ENCODE results near the gene SEZ6.
A peak's percentile ranks its signal among the peaks of the same experiment; 100 is the strongest.

The SEZ6 gene

DNA sequence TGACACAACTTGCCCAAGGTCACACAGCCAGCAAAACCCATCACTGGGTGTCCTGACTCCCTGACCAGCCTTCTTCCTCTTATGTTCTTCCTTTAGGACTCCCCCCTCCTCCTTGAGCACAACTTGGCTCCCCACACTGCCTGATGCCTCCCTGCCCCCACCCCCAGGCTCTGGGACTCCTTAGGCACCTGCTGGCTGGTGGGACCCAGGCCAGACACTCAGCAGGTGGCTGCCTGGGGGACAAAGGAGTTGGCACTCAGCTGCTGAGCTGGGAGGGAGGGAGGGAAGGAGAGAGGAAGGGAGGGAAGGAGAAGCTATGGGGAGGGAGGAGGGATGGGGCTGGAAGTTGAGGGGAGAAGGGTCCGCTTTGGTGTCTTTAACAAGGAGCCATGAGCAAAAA, 8.0 kb downstream of the SEZ6 start:
- DNase-seq, result no peak

DNA sequence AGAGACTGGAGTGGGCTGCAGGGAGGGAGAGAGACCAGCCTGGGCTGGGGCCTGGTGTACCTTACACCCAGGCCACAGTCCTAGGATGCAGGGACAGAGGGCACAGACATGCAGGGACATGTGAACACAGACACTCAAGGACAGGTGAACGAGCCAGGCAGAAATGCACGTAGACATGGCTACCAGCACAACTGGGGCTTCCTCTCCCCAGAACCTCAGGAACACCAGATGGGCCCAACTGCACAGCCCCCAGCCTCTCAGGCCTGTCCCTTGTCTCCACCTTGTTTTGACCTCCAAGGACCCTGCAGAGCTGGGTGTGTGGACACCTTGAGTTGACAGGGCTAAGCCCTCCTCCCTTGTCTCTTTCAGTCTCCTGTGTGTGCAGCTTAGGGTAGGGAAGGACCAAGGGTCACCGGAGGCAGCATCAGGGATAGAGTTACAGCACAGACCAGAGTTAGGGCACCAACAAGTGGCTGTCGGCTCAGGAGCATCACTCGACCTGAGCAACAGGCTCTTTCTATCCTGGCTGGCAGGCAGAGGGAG, 9.2 kb downstream of the SEZ6 start:
- no peak for DNase-seq

DNA sequence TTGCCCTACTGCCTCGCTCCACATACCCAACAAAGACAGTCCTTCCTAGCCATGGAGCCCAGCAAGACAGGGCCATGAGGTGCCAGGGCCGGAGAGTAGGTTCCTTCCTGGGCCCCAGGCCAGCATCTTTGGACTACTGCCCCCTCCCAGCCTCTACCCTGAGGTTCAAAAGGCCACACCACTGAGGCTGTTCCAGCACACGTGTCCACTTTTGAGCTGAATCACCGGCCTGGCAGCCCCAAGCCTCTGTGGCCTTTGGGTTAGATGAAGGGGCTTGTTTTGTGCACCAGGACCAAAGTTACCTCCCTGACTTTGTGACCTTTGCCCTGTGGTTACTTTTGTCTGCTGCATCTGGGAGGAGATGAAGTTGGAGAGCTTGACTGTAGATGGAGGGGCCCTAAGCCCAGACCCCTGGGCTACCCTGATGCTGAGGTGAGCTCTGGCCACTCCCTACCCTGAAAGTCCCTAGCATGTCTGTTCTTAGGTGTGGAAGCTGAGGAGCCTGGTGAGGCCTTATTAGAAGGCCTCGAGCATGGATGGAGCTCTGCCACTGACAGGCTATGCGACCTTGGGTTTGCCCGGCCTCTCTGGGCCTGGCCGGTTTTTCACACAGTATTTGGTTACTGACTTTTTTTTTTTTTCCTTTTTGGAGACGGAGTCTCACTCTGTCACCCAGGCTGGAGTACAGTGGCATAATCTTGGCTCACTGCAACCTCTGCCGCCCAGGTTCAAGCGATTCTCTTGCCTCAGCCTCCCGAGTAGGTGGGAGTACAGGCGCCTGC, 12.0 kb downstream of the SEZ6 start:
- no peak for DNase-seq

DNA sequence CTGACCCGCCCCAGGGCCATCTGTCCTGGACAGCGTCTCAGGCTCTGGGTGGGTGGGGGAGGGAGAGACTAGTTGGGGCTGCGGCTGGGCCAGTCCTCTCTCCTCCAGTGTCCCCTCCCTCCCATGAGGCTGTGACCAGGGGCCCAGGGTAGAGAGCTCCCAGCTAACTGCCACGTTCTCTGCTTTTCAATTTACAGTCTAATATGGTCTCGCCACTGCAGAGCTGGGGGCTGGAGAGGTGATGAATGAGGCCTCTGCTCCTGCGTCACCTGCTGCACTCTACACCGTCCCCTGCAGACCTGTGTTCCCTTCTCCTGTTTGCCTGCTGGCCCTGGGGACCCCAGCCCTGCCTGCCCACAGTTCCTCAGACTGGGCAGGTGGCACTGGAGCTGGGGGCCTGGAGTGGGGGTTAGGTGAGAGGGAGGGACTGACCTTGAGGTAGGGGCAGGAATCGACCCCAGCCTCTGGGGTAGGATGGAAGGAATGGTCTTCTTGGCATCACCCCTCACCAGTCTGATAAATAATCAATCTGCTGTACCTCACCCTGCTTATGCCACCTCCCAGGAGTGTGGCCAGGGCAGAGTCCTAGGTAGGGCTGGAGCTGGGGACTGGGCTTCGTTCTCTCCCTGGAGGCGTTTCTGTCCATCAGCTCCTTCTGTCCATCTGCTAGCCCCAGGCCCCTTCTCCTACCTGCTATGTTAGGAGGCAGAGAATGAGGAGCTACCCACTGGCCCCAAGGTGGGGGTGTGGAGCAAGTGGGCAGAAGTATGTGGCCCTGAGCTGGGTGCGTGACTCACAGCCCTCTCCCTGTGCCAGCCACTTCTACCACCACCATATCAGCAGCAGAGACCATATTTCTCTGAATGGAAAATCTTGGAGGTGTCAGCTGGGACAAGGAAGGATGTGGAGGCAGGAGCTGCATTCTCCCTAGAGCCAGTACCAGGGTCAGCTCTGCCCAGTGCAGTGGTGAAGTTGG, 12.9 kb downstream of the SEZ6 start:
- DNase-seq, result no peak

DNA sequence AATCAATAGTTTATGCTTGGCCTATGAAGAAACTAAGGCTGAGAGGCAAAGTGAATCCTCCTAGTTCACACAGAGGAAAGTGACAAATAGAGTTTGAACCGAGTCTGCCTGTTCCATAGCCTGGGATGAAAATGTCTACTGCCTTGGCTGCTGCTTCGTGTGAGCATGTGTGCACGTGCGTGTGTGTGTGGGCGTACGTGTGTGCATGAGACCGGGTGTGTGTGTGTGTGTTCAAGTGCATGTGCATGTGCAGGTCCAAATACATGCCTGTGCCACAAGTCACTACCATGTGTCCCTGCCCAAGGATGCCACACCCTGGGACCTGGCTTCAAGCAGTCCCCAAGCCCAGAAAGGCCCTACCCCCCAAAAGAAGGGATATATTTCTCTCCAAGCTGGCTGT, 13.6 kb downstream of the SEZ6 start:
- DNase-seq, result no peak

DNA sequence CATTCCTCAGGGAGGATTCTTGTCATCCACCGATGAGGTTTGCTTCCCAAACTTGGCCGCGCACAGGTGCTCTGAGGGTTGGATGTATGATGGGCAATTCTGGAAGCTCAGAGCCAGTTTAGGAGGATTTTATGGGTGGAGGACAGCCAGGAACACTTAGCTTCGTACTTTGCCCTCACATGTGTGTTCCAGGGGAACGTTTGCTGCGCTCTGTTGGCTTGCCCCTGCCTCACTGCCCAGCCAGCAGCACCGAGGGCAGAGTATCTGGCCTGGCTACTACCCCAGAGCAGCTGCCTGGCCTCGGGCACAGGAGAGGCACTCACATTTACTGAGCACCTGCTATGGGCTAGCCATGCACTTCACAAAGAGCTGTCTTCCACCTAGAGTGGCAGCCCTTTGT, 14.1 kb downstream of the SEZ6 start:
- no peak for DNase-seq

DNA sequence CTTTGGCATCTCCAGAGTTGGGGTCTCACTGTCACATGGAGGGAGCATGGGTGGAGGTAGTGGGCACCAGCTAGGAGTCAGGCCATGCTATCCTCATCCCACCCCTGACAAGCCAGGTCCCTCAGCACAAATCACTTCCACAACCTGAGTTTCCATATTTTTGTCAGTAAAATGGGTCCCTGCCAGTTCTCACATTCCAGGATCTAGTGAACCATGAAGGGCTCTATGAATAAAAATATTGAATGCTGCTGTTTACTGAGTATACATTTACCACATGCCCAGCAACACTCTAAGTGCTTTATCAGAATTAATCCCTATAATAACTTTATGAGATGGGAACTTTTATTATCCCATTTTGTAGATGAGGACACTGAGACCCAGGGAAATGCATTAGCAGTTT, 16.8 kb downstream of the SEZ6 start:
- no peak for DNase-seq

DNA sequence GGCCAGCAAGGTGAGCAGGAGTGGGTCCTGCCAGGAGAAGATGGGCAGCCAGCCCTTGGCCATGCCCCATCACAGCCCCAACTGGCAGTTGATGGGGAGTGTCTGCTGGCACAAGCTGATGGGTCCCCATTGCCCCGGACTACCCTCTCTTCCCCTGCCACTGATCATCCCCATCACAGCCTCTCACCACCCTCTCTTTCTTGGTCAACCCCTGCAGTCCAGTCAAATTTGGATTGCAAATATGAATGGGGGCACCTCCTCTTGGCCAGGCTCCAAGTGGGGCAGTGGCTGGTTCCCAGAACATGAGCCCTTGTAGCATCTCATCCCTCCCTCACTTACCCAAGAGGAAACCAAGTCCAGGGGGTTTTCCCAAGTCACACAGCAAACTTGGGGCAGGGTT, 17.4 kb downstream of the SEZ6 start:
- no peak for DNase-seq

DNA sequence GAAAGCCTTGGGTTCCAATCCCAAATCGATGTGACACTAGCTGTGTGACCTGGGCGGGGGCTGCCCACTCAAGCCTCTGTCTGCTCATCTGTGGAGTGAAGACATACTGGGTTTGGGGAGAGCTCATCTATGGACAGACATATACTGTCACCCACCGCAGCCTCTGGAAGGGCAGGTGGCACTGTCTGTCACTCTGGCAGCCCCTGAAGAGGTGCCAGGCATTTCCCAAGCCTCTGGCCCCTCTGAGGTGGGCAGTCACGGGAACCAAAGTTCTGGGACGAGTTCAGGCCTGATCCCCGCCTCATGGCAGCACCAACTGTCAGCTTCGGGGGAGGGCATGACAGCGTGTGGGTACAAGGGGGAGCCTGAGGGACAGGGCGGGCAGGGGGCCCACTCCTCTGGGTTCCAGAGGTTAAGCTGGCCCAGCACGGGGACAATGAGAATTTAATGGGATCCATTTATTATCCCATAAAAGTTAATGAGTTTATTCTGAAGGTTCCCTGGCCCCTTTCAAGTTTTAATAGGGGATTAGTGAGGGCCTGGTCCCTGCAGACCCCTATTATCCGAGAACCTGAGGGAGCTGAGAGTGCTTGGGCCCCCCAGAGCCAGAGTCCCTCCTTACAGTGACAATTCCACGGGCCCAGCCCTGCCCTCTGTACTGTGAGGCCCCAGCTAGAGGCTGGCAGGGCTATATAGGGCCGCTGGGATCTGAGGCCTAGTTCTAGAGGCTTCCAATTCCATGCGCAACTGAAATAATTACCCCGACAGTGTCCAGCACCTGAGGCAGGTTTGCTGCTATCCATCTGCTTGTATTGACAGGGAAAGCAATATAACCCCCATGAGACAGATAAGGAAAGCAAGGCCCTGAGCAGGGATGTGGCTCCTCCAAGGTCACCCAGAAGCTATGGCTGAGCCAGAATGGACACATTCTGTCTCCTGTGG, 18.8 kb downstream of the SEZ6 start:
- no peak for DNase-seq

DNA sequence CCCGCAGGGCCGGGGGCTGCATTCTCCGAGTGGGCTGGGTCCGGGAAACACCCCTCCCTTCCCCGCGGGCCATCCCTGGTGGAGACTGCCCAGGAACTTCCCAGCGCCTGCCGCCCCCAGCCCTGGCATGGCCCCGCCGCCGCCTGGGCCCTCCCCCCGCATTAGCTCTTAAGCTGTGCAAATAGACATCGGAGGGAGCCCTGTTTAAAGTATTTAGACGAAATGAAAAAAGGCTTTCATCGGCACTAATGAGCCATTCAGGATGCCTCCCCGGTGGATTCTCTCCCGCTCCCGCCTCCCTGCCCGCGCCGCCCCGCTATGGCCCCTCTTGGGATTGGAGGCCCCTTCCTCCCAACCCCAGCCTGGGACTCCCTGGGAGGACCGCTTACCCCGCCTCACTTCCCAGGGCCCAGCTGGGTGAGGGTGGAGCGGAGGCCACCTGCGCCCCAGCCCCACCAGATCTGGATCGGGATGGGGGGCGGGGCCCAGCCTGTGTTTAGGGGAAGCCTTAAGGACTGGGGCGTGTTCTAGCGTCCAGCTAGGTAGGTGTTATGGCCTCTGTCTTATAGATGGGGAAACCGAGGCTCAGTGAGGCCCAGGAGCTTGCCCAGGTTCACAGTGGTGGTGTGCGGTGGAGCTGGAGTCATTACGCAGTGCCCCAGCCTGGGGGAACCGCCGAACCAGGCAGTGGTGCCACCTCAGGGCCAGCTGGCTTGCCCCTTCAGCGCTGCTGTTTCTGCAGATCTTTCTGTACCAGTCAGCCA, 19.7 kb downstream of the SEZ6 start:
- DNase-seq, result no peak

DNA sequence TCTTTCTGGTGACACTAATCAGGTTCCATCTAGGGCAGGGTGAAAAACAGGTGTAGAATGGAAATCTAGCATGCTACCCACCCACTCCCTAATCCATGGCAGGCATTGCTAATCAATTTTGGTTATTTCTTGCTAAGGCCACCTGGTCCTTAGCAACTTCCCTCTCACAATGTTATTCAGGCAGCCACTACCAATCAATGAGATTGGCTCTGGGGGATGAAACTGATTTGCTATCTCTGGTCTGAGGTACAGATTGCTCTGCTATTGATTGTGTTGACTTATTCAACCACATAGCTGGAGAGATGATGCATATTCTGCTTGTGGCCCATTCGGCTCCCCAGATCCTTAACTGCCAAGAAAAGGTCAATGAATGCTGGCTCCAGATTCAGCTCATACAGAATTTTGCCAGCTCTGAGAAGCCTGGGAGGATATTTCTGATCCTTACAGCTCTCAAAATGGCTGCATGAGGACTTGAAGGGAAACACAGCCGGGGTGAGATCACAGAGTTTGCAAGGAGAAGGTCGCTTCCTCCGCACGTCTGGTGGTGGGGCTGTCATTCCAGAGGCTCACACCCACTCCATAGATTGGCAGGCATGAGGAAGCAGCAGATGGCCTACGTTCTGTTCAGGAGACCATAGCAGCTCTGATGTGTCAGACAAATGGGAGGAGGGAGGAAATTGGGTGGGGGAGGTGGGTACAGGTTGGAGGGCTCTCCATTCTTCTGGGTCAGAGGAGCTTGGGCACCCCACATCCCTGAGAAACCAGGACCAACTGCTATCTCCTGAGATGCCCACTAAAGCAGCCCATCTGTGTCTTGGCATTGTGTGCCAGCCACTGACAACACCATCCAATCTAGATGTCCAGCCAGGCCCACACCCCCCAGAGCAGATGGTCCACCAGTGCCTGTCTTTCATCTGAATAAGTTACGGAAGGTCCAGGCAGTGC, 22.3 kb downstream of the SEZ6 start:
- DNase-seq, result no peak

DNA sequence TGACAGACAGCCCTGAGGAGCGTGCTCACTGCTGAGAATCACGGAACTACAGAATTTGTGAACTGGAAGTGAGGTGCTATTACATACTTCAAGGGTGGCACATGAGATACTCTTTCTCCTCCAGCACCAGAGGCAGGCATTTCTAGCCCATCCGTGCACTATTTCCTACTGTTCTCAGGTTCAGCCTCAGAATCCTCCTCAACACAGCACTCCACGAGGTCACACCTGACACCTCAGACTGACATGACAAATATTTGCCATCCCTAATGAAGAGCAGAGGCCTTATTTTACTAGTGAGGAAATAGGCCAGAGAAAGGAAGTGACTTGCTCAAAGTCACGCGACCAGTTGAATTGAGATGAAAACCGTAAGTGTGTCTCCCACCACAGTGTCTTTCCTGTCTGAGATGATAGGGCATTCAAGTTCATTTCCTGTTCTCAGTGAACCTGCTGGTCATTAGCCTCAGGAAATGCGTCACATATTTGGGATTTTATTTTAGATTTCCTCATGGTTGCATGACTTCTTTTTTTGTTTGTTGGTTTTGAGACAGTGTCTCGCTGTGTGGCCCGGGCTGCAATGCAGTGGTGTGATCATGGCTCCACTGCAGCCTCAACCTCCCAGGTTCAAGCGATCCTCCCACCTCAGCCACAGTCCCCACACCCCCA, 23.6 kb downstream of the SEZ6 start:
- DNase-seq, result peak; percentile 79

DNA sequence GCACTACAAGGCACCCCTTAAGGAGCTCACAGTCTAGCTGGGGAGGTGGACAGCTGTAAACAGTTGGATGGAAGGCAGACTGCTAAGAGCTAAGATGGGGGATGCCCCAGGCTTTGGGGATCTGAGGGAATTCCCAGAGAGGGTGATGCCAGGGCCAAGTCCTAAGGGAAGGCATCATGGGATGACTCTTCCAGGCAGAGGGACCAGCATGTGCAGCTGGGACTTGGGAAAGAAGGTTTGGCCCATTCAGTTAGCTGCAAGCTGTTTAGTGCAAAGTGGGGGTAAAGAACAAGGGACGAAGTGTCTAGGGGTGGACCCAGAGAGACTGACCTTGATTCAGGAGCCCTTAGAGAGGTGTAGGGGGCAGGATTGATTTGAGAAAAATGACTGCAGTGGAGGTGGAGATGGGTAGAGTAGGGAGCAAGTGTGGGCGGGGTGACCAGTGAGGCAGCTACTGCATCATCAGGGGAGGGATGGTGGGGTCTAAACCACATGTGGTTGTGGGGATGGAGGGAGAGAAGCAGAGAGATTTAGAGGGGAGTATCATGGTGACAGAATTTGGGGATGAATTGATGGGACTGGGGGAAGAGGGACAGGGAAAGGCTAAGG, 27.4 kb downstream of the SEZ6 start:
- DNase-seq, result no peak

DNA sequence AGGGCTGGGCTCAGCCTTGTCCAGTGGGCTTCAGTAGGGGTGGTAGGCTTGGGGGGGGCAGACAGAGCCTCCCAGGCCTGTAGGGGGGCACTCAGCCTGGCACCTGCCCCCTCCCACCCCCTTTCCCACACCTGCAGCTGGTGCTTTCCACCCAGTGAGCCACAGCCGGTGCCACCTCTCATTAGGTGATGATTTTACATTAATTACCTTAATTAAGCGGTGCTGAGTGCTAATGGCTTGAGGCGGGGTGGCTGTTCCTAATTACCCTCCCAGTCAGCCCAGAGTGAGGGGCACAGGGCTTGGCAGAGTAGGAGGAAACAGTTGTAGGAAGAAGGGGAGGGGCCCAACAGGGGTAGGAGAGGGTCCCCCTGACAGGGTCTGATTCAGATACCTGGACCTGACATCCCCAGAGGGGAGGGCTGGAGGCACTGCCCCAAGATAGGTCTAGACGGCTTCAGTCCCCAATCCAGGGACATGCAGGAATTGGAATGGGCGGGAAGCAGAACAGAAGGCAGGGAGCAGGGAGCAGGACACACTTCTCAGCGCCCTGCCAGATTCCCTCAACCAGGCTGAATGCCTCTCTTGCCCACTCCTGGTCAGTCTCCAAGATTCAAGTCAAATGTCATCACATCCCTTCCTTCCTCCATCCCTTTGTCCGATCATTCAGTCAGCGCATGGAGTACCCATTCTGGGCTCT, 28.0 kb downstream of the SEZ6 start:
- DNase-seq, result no peak

DNA sequence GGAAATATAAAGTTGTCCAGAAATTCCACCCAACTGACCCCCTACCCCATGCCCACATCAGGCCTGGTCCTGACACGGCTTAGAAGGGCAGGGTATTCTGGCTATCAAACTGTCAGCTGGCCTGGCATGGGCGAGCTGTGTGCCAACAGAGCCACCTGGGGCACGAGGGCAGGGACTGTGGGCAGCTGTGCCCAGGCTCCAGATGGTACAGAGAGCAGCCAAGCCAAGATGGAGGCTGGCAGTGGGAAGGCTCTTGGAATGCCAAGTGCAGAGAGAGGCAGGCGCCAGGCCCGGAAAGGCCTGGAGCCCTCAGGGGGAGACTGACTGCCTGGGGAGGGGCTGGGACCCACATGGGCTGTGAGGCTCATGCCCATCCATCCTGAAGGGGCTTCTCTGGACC, 30.2 kb downstream of the SEZ6 start:
- no peak for DNase-seq

DNA sequence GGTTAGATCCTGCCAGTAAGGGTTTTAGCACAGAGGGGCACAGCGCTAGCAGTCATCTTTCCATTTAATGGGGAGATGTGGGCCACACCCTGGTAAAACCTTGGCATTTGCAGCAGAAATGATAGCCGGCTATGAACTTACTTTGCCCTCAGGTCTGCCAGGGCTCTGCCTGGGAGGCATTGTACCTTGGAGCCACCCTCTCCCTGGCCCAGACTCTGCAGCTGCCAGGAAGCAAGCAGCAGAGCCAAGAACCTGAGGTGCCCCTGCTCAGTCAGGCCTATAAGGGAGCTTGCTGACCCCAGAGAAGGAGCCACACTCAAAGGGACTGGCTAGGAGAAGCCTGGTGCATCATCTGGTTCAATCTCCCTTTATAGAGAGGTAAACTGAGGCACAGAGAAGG, 30.8 kb downstream of the SEZ6 start:
- DNase-seq, result no peak

DNA sequence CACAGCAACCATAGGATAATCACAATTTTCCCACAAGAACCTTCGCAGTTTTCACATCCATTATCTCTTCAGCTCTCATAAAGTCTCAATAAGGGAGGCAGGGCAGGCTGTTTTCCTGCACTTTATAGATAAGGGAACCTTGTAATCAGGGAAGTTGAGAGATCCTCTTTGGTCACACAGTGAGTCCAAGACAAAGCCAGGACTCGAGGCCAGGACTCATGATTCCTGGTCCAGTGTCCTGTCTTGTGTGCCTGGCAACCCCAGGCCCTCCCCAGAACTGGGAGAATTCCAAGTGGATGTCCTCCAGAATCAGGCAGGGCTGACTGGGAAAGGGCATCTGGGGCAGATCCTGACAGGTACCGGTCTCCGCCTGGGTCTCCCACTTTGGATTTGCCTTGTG, 31.4 kb downstream of the SEZ6 start:
- peak; percentile 38 for DNase-seq

DNA sequence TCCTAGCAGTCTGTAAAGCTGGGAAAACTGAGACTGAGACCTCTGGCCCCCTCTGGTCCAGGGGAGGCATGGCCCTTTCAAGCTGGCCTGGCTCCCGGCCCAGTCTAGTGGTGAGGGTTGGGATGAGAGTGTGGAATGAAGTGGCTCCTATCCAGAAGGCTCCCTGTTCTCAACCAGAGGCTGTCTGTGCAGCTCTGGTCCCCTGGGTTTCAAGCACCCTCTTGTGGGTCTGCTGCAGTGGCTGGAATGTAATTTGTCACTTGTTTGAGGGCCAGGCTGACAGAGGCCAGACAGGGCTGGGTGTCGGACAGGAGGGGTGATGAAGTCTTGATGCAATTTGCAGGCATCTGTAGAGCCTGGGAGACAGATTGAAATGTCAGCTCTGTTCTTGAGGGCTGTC, 32.4 kb downstream of the SEZ6 start:
- no peak for DNase-seq

DNA sequence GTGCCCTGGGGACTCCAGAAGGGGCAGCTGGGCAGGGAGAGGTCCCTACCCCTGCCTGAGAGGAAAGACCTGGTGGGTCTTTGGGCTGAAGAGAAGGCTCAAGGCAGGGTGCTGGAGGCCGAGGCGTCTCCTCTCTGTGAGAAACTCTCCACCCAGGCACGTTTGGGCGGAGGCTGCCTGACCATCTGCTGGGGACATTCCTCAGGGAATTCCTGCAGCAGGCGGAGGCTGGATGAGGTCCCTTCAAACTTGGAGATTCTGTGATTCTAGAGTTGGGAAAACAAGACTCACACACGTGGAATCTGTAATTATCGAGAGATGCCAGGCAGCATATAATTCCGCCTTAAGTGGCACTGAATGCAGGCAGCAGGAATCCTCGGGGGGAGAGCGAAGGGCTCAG, 33.4 kb downstream of the SEZ6 start:
- no peak for DNase-seq

Data from hematopoietic multipotent progenitor cell treated with erythropoietin and hydrocortisone succinate and interleukin-3 and kit ligand, for 6 days (in vitro differentiated cells).